Caco-2 (cell line): ENCODE results near the gene NRP1. TPM values are rescaled to one million over a fixed set of nuclear protein-coding genes. Genes with fewer than 3 reads are reported as not detected.

ENCODE experiments used
- BruUV-seq: library from RNA; stranded (reverse); fragments of 400-500 nt; replicated peaks from 2 replicates; lab custom pipeline; 2021; lab: Mats Ljungman, UMichigan
- CTCF ChIA-PET: fragments of 300-600 bp; sonication (Branson Sonifier 250); formaldehyde crosslinking; loops from one replicate; lab custom pipeline; 2022; ENCODE audit warnings: antibody characterized with exemption; lab: Charles Lee
- POLR2A ChIA-PET: fragments of 300-600 bp; sonication (Branson Sonifier 250); formaldehyde crosslinking; loops from one replicate; lab custom pipeline; 2022; ENCODE audit warnings: antibody characterized with exemption; lab: Charles Lee
- DNase-seq, 2 experiments: peaks; one replicate each; pipeline versions ENCODE4 v3.0.0 to v3.0.0-alpha.2; 2020 to 2022
- H3K27me3 ChIP-seq: replicated peaks from 2 replicates; pipeline ENCODE4 v1.6.0; 2011; ENCODE audit warnings: low read length; ENCODE audit not compliant: control insufficient read depth, insufficient read depth
- H3K36me3 ChIP-seq: 2 replicates; pipeline ENCODE4 v1.5.1; 2011; ENCODE audit warnings: low read length; ENCODE audit not compliant: control insufficient read depth, insufficient read depth
- H3K4me1 ChIP-seq: fragments of 250-450 bp; sonication (Bioruptor Pico); 2 replicates; pipeline ENCODE4 v1.5.1; 2020; ENCODE audit warnings: mild to moderate bottlenecking
- H3K4me3 ChIP-seq: 2 replicates; pipeline ENCODE4 v1.5.1; 2011; ENCODE audit warnings: low read depth, mild to moderate bottlenecking, control low read depth, low read length
- H3K9me3 ChIP-seq: fragments of 250-450 bp; sonication (Bioruptor Pico); 2 replicates; pipeline ENCODE4 v1.5.1; 2020; ENCODE audit warnings: mild to moderate bottlenecking, moderate library complexity
- H3K27ac Mint-ChIP-seq: one replicate; pipeline ENCODE4 v1.8.0; 2022; ENCODE audit warnings: mixed read lengths; ENCODE audit not compliant: unreplicated experiment
- H3K27me3 Mint-ChIP-seq: one replicate; pipeline ENCODE4 v1.8.0; 2022; ENCODE audit warnings: mixed read lengths; ENCODE audit not compliant: insufficient read depth, unreplicated experiment
- H3K36me3 Mint-ChIP-seq: one replicate; pipeline ENCODE4 v1.8.0; 2022; ENCODE audit warnings: mild to moderate bottlenecking, mixed read lengths; ENCODE audit not compliant: insufficient read depth, unreplicated experiment
- H3K4me1 Mint-ChIP-seq: one replicate; pipeline ENCODE4 v1.8.0; 2022; ENCODE audit warnings: low read depth, mixed read lengths; ENCODE audit not compliant: unreplicated experiment
- H3K4me3 Mint-ChIP-seq: one replicate; pipeline ENCODE4 v1.8.0; 2022; ENCODE audit warnings: mild to moderate bottlenecking, moderate library complexity, mixed read lengths; ENCODE audit not compliant: unreplicated experiment
- H3K9me3 Mint-ChIP-seq: one replicate; pipeline ENCODE4 v1.8.0; 2022; ENCODE audit warnings: mixed read lengths; ENCODE audit not compliant: unreplicated experiment
- CTCF ChIP-seq, 2 experiments: fragments of 200-600 bp in 1 of 2; IDR thresholded peaks; 1 replicate in 1 of 2; 2 replicates in 1 of 2; pipeline versions ENCODE4 v1.5.1 to v1.8.0; 2011 to 2022; ENCODE audit warnings: antibody characterized with exemption in 1 of 2, control low read depth in 1 of 2, inconsistent platforms in 1 of 2, low read depth in 1 of 2, low read length in 1 of 2, mild to moderate bottlenecking in 1 of 2, moderate library complexity in 1 of 2; ENCODE audit not compliant: insufficient read depth in 1 of 2, severe bottlenecking in 1 of 2, unreplicated experiment in 1 of 2
- intact Hi-C: fragments of 100-400 bp; cut with micrococcal nuclease; formaldehyde crosslinking; loops from one replicate; pipeline ENCODE4 v1.10.0; 2022; ENCODE audit not compliant: unreplicated experiment
- total RNA-seq: library from RNA; stranded (reverse); gene quantifications from 2 replicates; pipeline ENCODE4 v1.2.3, GENCODE V29; 2022

The NRP1 gene
- total RNA-seq, 1 experiment from 2014 or later = 123 TPM

DNA sequence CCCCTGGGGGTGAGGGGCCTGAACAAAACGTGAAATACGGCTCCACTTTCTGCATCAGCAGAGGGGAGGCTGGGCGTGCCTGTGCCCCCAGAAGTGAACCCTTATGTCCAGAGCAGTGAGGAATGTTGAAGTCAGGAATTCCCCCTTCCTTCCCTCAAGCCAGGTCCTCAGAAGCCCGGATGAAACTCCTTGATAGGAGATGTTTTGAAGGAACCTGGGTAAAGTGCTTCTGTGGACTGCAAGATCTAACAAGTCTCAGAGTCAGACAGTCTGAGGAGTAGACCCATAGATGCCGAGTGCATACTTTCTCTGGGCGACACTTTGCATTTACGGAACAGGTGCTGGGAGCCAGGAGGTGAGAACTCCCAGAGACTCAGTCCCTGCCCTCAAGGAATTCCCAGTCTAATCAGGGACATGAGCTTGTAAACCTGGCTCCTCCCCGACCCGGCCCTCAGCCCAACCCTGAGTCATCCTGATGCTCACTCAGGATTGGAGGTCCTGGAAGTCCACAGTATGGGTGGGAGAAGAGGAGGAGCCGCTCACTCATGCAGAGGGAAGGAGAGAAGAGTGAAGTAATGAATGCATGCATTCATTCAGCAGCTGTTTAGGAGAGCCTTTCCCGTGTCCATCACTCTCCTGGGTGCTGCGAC lies 197.0 kb downstream of the NRP1 start:
- DNase-seq = no peak
- Mint-ChIP-seq H3K4me3 (no peak overlapping the region), H3K4me1 (no peaks in the 10 kb centered on the region), H3K36me3 (no peaks in the 10 kb centered on the region), H3K27me3 (no peaks in the 10 kb centered on the region), H3K27ac (no peak overlapping the region), H3K9me3 (peaks cover 19% of the 10 kb centered on the region)
- H3K4me3 ChIP-seq = no peak overlapping the region
- intact Hi-C loops = no loop called here
- no peaks in the 10 kb centered on the region for H3K27me3 ChIP-seq
- no peak for TF ChIP-seq CTCF (IDR thresholded peaks at IDR 0.05; ENCODE audit: insufficient read depth in 1 of 2, low read depth in 1 of 2, low read length in 1 of 2, severe bottlenecking in 1 of 2, unreplicated experiment in 1 of 2)
- CTCF ChIA-PET = no interaction called here
- H3K9me3 ChIP-seq = no peaks in the 10 kb centered on the region
- no TSS peak for BruUV-seq
- H3K4me1 ChIP-seq = no peaks in the 10 kb centered on the region
- no peaks in the 10 kb centered on the region for H3K36me3 ChIP-seq
- POLR2A ChIA-PET = no interaction called here

DNA sequence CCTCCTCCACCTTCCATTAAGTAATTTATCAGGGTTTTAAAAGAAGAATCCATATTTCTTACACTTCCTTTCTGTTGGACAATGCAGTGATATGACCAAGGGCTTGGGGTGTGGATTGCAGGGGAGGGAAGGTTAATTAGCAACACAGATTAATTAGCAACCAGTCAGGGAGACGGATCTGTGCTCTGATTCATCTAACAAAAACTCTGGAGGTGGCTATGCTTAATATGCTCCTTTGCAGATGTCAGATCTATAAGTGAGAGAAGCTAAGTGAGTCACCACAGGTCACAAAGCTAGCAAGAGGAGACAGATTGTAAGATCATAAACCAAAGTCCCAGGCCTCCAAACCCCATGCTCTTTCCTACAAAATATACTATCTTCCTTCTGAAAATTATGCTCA lies 197.7 kb downstream of the NRP1 start:
- DNase-seq = no peak

GRCh38 chr10:33136271-33136670 lies 198.2 kb downstream of the NRP1 start:
- intact Hi-C loops = no loop called here
- no peak for TF ChIP-seq CTCF (IDR thresholded peaks at IDR 0.05; ENCODE audit: insufficient read depth in 1 of 2, low read depth in 1 of 2, low read length in 1 of 2, severe bottlenecking in 1 of 2, unreplicated experiment in 1 of 2)
- no TSS peak for BruUV-seq
- Histone ChIP-seq H3K9me3 (no peaks in the 10 kb centered on the region), H3K36me3 (no peaks in the 10 kb centered on the region), H3K27me3 (no peaks in the 10 kb centered on the region), H3K4me3 (no peak overlapping the region), H3K4me1 (no peaks in the 10 kb centered on the region)
- ChIA-PET POLR2A (no interaction called here), CTCF (interaction anchor here (0.7 kb wide), 1 partner anchor 31 kb away, joined by 4 read pairs; no protein-coding TSS in a partner anchor)
- Mint-ChIP-seq H3K4me3 (no peak overlapping the region), H3K27me3 (no peaks in the 10 kb centered on the region), H3K4me1 (no peaks in the 10 kb centered on the region), H3K36me3 (no peaks in the 10 kb centered on the region), H3K9me3 (peaks cover 19% of the 10 kb centered on the region), H3K27ac (no peak overlapping the region)
- no peak for DNase-seq

More for the DNA sequence above, 197.7 kb downstream of the NRP1 start:
- no peak overlapping the region for H3K4me3 Mint-ChIP-seq
- H3K9me3 ChIP-seq = no peaks in the 10 kb centered on the region
- no peaks in the 10 kb centered on the region for H3K27me3 Mint-ChIP-seq
- H3K4me1 ChIP-seq = no peaks in the 10 kb centered on the region
- no peaks in the 10 kb centered on the region for H3K4me1 Mint-ChIP-seq
- H3K36me3 Mint-ChIP-seq = no peaks in the 10 kb centered on the region
- intact Hi-C loops = no loop called here
- peaks cover 19% of the 10 kb centered on the region for H3K9me3 Mint-ChIP-seq
- no TSS peak for BruUV-seq
- no peak for TF ChIP-seq CTCF (IDR thresholded peaks at IDR 0.05; ENCODE audit: insufficient read depth in 1 of 2, low read depth in 1 of 2, low read length in 1 of 2, severe bottlenecking in 1 of 2, unreplicated experiment in 1 of 2)
- H3K4me3 ChIP-seq = no peak overlapping the region
- no peak overlapping the region for H3K27ac Mint-ChIP-seq
- H3K36me3 ChIP-seq = no peaks in the 10 kb centered on the region
- no peaks in the 10 kb centered on the region for H3K27me3 ChIP-seq
- ChIA-PET CTCF (no interaction called here), POLR2A (no interaction called here)
